CMK (cell line): ENCODE data around the gene DNAL1.
A peak's percentile ranks its signal among the peaks of the same experiment; 100 is the strongest.

ENCODE experiments used
- DNase-seq: peaks from one replicate; pipeline ENCODE4 v3.0.0-alpha.2; 2010; ENCODE audit warnings: low read depth

DNAL1 gene

DNA sequence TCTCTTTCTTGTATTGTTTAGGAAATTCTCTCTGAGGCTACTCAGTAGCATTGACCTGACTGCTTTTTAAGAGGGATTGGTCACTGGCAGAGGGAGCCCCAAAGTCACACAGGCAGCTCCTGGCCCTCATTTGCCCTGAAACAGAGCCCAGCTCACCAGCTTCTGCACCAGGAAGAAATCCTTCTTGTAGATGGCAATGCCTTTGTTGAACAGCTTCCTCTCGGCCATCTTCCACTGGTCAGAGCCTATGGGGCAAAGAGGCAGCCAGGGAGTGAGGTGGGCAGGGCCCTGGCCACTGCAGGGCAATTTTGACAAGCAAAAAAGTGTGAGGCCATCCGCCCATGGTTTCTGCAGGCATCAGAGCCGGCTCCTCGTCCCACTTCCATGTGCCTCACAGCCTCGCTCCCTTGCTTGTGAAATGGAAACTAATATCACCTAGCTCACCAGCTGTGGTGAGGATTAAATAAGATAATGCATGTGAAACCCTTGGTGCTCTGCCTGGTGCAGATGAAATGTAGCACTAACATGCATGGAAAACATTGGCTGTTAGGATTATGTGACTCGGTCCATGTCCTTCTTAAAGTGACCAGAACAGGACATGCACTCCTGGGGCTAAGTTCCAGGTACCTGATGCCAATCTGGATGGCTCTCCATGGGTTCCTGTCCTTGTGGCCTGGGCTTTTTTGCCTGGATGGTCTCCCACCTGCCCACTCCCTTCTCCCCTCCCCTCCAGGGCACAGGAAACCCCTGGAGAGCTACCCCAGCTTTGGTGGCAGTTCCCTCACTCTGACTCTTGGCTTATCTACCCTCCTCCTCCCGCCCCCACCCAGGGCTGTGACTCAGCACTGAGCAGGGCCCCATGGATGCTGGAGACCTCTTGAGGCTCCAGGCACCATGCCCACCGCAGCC lies 80.6 kb downstream of the DNAL1 start:
- no peak for DNase-seq

DNA sequence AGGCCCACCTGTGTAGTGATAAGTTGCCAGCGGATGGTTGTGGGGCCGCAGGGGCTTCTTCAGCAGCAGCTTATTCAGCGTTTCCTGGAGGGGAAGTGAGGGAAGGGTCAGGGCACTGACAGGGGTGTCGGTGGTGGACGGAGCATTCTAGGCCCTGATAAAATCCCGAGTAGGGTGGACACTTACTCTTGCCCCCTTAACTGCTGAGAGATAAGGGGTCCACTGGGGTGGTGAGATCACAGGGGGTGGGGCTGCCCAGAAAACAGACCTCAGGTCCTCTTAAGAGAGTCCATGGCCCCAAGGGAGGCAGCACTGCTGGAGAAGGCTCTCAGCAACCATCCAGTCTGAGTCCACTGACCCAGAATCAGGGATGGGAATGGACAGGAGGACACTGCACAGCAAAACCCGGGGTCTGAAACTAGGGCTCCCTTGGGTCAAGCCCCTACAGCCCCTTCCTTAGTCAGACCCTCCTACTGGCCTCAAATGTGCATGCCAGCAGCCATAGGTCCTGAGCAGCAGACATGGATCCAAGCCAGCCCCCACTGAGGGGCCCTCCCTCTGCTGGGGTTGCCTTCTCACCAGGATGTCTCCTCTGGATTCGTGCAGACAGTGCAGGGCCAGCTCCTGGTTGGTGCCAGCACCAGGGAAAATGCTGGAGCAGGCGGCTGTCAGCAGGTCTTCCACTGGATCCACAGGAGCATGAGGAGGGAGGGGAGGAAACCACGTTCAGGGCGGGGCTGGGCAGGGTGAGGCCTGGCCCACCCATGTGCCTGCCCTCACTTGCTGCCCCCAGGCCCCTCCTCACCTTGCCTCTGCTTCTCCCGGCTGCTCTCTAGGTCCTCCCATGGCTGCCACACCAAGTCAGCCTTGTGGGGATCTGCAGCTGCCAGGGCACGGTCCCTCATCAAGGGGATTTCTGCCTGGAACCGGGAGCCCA lies 81.5 kb downstream of the DNAL1 start:
- no peak for DNase-seq

DNA sequence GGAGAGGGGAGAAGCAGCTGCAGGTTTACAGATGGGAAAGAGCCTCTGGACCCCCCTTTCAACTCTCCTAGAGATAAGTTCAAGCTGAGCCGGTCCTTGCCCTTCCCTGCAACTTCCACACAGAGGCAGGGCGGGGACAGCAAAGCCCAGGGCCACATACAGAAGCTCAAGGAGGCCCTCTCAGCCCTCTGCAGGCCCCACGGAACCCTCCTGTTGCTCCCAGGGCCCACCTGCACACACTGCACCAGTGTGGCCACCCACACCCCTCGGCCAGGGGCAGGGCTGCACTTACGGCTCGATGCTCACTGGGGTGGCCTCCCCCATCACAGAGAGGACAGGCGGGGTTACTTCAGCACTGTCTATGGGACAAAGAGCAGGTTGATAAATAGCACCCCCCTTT lies 82.4 kb downstream of the DNAL1 start:
- DNase-seq = no peak

DNA sequence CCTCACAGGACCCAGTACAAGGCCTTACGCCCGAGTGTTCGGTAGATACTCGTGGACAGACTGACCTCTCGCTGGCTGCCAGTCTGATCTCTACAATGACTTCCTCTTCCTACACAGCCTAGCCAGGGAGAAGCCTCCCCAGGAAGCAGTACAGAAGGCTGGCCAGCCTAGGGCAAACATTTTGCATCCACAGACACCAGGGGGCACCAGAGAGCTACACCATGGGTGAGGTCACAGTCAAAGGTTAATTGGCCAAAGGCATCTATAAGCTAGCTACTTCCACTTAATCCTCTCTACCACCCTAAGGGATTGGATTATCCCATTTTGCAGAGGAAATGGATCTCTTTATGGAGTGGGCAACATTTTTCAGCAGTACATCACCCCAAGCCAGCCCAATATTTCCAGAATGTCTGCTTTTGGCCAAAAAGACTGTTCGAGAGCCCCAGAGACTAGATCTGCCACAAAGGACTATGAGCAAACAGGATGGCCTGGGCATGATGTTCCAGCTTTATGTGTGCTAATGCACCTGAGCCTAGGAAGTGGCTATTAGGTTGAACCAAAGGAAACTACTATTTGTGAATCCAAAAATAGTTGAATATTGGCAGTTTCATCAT lies 84.0 kb downstream of the DNAL1 start:
- peak; percentile 81 for DNase-seq

DNA sequence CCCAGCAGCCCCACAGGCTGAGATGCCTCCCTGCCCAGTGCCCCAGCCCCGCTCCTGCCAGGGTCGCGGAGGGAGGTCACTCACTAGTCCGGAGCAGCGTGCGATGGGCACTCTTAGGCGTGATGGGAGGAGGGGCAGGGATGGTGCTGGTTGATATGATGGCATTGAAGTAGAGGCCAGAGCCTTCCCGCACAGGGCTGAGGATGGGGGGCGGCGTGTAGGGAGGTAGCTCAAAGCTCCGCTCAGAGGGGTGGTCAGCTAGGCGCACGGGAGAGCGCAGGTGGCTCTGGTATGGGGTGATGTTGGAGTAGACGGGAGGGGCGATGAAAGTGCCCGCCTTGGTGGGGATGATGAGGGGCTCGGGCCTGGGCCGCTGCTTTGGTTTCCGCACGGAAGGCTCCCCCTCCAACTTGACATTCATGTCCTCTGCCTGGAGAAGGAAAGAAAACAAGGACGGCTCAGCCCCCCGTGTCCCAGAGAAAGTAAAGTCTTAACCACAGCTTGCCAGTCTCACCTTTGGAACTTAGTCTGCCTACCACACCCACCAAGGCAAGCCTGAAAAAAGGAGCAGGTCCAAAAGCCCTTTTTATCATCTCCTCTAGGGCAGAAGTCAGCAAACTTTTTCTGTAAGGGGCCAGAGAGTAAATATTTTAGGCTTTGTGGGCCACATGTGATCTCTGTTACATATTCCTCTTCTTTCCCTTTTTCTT lies 84.9 kb downstream of the DNAL1 start:
- DNase-seq = no peak

DNA sequence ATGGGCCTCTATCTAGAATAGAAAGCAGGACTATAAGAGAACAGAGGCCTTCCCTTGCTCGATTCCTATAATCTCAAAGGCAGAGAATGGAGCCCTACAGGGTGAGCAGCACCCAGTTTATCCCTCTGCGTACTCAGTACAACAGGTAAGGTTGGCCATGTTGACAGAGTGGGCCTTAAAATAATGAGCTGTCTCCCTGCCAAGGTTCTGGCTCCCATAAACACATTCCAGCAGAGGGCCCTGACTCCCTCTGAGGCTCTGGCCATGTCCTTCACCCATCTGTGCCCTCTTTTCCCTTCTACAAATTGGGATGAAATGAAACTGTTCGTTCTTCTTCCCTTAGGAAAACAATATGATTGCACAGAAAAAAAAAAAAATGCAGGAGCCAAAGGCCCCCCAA lies 86.3 kb downstream of the DNAL1 start:
- no peak for DNase-seq

DNA sequence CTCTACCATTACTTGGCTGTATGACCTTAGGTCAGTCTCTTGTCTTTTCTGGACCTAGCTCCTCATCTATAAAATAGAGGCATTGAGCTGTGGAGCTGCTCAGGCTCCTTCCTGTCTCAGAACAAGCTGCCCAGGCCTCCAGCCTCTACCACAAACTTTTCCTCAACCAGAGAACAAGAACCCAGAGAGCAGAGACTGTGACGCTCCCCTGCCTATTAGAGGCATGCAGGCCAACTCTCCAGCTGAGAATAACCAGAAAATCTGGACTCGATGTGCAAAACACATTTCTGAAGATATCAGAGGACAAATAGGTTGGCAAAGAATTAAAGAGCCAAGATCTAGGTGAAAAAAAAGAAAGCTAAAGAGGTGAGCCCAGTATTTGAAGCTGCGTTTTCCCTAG lies 87.2 kb downstream of the DNAL1 start:
- no peak for DNase-seq

DNA sequence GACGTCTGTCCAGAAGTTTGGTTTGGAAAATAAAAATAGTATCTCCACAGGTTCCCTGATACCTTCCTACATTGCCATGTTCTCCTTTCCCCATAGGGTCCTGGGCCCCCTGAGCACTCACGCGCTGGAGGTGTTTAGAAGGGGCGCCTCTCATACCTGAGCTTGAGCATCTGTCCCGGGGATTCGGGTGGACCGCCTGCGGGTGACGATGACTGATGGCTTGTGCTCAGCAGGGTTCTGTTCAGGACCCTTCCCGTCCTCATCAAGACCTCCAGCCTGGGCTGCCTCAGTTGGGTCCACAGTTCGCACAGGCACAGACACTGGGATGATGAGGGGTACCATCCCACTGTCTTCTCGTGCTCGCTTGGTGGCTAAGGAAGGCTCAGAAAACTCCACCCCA lies 92.1 kb downstream of the DNAL1 start:
- no peak for DNase-seq

DNA sequence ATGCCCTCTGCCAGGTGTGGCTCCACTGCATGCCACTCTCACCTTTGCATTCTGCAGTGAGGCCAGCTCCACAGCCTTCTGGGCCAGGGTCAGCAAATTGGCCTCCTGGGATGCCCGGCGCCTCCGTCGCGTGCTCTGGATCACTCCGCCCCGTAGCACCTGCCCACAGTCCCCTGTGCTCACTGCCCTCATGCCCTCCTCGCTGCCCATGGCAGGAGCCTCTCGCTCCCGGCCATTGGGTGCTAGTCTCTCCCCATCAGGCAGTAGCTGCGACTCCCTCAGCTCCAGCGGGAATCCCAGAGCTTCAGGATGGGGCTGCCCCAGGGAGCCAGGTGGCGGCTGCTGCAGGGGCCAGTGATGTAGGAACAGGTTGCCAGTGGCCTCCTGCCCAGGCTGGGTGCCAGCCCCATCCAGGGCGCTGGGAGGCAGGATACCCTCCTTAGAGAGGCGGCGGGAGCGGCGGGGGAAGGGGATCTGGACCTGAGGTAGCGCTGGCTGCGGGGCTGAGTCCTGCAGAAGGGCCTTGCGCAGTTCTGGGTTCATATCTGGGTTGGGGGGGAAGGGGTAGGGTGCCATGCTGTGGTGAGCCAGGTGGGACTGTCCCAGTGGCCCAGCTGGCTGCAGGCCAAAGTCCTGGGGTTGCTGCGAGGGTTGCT lies 93.9 kb downstream of the DNAL1 start:
- no peak for DNase-seq

DNA sequence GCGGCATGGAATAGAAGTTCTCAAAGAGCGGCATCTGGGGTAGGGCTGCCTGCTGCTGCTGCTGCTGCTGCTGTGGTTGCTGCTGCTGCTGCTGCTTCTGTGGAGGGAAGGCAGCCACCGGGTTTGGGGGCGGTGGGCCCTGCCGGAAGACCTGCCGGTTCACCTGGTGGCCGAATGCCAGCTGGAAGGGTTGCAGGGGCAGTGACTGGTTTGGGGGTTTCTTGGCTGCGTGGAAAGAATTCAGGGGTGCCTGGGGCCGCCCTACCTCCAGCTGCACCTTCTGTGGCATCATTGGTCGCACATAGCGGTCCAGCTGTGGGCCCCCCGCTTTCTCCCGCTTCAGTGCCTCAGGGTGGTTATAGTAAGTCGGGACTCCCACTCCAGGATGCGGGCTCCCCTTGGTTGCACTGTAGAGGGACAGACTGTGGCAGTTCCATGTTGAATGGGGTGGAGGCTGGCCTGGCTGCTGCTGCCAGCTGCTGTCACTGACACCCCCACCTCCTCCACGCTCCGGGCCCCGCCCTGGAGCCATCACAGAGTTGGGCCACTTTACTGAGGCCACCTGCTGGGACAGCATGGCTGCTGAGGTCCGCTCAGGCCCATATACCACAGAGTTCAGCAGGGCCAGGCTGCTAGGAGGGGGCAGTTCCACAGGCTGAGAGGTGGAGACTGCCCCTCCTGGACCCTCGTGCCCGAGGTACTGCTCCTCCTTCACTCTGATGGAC lies 94.5 kb downstream of the DNAL1 start:
- no peak for DNase-seq

DNA sequence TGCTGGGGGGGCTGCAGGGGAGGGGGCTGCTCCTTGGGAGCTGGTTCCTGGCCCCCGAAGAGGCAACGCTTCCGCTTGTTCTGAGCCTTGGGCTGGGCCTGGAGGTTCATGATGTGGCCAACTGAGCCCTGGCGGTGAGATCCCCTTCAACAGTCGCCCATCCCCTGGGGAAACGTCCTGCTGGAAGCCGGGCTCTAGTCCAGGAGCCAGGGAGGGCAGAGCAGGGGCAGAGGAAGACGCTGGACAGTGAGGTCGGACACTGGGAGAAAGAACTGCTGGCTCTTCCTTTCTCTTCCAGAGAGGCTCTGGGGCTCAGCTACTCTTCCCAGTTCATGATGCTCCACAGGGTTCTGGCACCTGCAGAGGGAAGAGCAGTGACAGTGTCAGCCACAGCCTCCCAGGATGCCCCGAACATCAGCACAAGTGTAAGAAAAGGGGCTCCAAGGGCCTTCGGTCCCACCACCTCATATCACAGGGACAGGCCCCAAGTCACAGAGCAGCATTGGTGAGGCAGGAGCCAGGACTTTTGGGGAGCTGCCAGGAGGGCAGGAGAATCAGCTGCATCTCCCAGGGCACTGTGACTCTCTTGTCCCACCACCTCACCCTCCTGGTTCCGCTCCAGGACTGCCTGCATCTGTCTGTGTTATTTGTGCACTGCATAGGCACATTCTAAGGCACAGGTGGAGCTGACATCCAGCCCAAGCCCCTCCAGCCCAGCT lies 95.3 kb downstream of the DNAL1 start:
- DNase-seq = no peak

DNA sequence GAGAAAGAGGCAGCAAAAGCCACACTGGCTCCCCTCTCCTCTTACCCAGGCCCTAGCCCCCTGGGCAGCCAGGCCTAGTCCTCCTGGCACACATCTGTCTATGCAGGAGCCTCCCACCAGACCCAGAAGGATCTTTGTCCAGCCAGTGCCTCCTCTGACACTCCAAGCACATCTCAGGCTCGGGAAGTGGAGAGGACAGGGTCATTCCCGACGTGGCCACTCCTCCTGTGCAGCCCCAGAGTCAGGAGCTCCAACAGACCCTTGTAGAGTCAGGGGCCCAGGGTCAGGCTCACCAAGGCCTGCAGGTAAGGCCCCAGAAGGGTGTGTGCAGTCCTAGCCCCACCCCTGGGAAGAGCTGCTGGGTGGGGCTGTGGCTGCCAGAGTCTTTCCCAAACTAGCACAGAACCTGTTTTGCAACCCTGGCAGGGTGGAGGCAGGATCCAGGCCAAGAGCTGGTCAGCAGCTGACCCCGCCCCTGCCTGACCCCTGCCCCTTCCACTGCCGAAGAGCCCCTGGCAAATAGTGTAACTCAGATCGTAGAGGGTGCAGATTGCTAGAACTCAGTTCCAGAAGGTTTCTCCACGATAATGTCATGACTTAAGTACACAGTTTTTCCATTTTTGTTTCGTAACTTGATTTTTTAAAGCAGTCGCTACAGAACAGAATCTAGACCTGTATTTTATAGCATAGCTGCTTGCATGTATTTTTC lies 96.0 kb downstream of the DNAL1 start:
- DNase-seq = no peak

DNA sequence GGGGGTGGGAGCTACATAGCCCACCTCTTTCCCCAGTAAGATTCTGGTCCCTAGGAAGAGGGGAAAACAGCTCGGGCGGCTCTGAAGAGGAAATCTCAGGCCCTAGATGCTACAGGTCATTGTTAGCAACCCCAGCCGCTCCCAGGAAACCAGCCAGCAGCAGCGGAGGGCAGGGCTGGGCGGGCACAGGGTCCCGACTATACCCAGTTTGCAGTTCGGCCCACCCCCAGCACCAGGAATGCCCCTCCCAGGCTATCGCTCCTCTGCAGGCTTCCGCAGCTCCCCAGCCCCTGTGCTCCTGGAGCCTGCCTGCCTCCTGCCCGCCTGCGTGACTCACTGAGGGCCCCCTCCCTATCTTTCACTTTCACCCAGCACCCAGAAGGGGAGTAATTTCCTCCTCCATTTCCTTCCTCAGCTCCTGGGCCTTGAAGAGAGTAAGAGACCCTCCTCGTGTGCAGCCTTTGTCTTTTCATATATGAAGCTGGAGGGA lies 96.6 kb downstream of the DNAL1 start:
- peak; percentile 87 for DNase-seq

DNA sequence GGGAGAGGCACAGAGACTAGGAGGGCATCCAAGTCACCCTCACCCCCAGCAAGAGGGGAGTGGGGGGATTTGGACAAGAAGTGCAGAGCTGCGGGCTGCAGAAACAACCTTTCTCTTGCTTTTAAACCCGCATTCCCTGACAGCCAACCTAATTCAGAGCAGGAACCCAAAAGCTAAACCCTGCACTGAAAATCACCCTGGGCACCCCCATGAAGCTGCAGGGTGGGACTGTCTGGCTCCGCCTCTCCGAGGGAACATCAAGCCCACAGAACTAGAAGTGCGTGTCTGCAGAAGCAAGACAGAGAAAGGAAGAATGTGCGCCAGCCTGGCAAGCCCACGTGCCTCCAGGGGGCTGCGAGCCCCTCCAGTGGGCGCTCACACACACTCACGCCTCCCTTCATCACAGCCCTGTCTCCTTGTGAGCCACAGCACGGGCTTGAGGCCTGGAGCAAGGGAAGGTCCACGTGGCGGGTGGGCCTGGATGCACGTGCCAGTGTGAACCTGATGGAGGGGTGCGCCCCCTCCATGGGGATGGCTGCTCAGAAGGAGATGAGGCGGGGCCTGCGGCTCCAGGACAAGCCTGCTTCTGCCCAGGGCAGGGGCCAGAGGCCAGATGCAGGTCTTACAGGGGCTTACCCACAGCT lies 97.2 kb downstream of the DNAL1 start:
- peak; percentile 80 for DNase-seq

DNA sequence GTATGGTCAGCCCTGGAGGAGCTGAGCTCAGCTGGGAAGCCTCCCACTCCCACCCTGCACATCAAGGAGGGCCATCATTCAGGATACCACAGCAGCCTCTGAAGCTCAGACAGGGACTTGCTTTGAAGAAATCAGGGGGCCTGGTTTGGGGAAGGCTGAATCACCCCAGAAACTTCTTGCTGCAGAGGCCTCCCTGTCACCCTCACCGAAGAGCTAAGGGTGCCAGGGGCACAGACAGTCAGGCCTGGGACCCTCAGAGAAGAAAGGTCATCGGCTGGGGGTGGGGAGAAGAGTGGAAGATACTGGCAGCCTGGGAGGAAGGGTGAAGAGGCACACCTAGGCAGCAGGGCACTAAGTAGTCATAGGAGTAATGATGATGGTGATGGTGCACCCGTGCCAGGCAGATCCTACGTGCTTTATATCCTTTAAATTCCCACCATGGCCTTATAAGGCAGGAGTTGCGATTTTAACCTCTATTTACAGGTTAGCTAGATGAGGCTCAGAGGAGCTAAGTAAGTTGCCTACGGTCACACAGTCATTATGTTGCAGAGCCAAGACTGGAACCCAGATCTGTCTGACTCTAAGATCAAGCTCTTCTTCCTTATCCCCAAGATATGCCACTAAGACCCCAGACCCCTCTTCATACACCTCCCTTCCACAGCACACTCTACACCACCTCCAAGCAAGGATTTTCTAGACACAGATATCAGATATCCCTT lies 97.9 kb downstream of the DNAL1 start:
- no peak for DNase-seq

DNA sequence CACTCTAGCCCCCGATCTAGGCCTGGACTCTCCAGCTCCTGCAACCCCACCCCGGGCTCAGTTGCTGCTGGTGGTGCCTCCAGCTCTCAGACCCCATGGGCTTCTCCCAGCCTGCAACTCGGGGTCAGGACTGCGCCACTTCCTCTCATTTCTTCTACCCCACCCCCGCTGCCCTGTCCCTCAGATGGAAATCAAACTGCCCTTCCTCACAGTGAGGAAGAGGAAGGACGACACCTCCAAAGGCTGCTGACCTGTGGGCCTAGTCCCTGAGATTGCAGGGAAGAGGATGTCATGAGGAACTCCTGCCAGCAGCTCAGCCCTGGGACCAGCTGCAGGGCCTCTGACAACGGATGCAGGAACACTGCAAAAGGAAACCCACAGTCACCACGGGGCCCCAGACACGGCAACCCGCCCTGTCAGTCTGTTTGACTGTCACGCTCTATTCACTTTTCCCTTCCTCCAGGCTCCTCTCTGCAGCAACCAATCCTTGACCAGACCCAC lies 98.7 kb downstream of the DNAL1 start:
- peak; percentile 78 for DNase-seq

DNA sequence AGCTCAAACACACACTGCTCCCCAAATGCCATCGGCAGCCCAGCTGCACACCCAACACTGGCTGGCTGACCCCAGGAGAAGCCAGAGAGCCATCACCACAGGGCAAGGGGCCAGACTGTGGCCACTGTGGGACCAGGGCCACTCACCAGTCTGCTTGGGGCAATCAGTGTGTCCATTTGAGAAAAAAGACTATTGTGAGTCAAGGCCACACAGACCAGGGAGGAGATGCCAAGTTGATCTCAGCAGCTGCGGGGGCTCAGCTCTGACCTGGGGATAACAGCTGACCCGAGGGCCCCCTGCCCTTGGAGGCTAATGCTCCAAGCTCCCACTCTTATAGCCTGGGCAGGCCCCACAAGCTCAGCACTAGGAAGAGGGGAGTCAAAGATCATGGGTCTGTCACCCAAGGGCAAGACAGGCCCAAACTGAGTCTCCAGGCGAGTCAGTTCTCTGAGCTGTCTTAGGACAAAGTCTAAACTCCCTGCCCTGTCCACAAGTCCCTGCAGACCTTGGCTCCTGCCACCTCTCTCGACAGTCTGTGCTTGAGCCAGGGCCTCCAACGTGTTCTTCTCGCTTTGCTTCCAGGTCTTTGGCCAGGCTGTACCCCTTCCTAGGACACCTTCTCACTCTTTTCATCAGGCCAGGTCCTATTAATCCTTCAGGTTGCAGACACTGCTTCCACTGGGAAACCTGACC lies 99.5 kb downstream of the DNAL1 start:
- DNase-seq = no peak
